ENCODE measurements around the gene ATP2A3. TPM values are rescaled to one million over a fixed set of nuclear protein-coding genes. Genes with fewer than 3 reads are reported as not detected.
"Not testable (repeated sequence)": the region's sequence is repeated elsewhere in the genome, so short reads cannot be mapped to it uniquely, and the experiment has no call there.

ATP2A3 gene
- total RNA-seq, 1 donor from 2014 or later = 13.8 TPM

DNA sequence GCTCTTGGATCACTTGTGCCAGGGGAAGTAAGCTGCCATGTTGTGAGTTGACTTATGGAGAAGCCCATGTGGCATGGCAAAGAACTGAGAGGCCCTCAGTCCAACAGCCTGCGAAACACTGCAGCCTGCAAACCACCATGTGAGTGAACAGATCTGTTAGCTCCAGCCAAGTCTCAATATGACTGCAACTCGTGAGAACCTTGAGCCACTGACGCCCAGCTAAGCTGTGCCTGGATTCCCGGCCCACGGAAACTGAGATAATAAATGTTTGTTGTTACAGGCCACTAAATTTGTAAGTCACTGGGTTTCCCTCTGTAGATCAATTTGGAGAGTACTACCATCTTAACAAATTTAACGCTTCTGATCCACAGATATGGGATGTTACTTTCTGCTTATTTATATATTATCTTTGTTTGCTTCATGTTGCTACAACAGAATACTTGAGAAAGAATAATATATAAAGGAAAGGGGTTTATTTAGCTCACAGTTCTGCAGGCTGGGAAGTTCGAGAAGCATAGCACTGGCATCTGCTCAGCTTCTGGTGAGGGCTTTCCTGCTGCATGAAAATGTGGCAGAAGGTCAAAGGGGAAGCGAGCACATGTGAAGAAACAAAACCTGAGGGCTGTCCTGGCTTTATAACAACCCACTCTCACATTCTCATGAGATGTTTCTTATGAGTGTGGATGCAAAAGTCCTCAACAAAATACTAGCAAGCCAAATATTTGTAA, 29.4 kb upstream of the ATP2A3 start:
- DNase-seq (ENCODE audit: low spot score) (no peak), ATAC-seq (no peak)
- intact Hi-C loops (cut with DNase I) = no loop called here

DNA sequence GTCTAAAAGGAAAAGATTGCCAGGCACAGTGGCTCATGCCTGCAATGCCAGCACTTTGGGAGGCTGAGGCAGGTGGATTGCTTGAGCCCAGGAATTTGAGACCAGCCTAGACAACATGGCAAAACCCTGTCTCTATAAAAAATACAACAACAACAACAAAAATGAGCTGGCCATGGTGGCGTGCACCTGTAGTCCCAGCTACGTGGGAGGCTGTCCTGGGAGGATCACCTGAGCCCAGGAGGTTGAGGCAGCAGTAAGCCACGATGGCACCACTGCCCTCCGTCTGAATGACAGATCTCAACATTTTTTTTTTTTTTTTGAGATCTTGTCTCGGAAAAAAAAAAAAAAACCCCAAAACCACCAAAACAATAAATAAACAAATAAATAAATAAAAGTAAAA, 28.1 kb upstream of the ATP2A3 start:
- intact Hi-C loops (cut with DNase I) = no loop called here
- ATAC-seq = no peak
- DNase-seq (ENCODE audit: low spot score) = no peak

DNA sequence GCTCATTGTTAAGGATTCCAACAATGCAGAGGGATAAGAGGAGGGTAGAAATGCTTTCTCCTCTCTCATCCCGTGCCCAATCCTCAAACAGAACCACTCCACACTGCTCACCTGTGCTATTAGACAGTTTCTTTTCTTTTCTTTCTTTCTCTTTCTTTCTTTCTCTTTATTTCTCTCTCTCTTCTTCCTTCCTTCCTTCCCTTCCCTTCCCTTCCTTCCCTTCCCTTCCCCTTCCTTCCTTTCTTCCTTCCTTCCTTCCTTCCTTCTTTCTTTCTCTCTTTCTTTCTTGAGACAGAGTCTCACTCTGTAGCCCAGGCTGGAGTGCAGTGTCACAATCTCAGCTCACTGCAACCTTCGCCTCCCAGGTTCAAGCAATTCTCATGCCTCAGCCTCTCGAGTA, 27.5 kb upstream of the ATP2A3 start:
- DNase-seq (ENCODE audit: low spot score); intact Hi-C loops (cut with DNase I); ATAC-seq: not testable (repeated sequence)

DNA sequence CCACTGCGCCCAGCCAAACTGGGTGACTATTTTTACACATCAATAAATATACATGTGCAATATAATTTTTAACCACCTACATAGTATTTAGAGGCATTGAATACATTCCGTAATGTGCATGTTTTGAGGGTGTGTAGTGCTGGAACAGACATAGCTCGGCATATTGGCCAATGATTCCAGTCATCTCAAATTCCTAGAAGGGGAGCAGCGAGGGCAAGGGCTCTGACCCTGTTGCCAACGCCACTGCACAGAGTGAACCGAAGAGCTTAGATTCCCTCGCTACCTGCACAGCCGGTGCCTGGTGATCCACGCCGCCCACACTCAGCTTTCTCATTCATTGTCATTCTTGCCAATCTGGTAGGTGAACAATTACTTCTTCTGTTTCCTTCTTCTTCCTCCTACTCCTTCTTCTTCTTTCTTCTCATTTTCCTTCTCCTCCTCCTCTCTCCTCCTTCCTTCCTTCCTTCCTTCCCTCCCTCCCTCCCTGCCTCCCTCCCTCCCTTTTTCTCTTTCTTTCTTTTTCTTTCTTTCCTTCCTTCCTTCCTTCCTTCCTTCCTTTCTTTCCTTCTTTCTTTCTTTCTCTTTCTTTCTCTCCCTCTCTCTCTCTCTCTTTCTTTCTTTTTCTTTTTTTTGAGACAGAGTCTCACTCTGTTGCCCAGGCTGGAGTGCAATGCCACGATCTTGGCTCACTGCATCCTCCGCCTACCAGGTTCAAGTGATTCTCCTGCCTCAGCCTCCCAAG, 26.3 kb upstream of the ATP2A3 start:
- intact Hi-C loops (cut with DNase I) = no loop called here
- ATAC-seq (no peak), DNase-seq (ENCODE audit: low spot score) (no peak)

DNA sequence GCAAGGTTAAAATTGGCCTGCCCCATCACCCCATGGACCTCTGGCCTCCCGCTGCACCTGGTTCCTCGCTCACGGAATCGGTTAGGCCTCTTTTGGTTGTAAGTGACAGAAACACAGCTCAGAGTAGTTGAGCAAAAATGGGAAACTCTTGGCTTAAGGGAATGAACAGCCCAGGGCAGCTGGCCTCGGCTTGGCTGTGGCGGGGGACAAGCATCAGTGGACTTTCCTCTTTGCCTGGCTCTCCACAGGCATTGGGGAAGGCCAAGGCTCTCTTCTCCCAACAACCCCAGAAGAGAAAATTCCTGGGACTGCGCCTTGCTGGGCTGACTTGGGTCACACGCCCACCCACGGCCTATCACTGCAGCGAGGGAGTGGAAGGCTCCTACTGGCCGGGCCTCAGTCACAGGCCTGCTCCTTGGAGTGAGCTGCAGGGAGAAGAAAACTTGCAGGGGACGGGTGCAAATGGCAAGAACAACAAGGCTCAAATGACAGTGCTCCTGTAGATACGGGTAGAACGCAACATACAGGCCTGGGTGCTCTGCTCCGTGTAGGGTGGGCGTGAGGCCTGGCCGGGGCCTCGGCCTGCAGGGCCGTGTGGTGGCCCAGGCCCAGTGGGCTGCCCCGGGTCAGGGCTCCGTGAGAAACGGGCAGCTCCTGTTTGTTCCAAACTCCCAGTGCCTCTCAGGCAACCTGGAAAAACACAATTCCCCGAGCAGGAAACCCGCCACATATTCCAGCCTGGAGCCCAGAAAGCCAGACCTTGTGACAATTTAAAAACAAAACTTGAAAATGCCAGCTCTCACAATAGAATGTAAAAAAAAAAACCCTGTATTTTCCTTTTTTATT, 25.0 kb upstream of the ATP2A3 start:
- ATAC-seq (no peak), DNase-seq (ENCODE audit: low spot score) (no peak)
- intact Hi-C loops (cut with DNase I) = no loop called here

DNA sequence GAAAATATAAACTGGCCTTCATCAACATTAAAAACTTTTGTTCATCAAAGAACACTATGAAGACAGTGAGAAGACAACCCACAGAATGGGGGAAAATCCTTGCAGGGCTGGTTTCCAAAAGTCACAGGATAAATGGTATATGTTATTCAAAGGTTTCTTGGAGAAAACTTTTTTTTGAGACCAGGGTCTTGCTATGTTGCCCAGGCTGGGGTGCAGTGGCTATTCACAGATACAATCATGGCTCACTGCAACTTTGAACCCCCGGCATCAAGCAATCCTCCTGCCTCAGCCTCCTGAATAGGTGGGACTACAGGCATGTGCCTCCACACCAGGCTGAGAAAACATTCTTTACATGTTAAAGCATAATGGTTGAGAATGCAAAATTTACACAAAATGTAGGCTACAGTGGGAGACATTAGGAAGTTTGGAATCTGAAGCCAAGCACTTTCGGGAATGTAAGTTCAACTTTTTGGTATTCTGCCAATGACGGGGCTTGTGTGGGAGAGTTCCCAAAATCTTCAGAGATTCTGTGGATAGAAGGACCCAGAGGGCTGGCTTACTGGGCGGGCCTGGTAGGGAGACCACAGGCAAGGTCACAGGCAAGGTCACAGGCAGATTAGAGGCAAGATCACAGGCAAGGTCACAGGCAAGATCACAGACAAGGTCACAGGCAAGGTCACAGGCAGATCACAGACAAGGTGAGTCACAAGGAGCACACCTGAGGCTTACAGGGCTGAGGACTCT, 24.2 kb upstream of the ATP2A3 start:
- intact Hi-C loops (cut with DNase I) = no loop called here
- DNase-seq (ENCODE audit: low spot score) = no peak

DNA sequence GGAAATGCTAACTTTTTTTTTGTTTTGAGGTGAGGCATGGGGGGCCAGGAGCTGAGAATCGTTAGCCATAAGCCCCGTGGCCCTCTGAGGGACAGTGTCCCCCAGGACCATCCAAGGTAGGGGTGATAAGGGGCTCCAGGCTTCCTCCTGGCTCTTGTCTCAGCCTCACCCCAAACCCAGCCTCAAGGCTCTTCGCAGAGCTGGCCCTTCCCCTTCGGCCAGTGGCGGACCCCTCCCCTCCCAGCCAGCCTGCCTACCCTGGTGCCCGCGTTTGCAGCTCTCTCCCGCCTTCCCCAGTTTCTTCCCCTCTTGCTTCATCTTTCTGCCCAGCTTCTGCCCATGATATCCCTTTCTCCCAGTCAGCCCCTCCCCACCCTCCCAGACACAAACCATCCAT, 22.7 kb upstream of the ATP2A3 start:
- DNase-seq (ENCODE audit: low spot score) (no peak), ATAC-seq (no peak)
- intact Hi-C loops (cut with DNase I) = no loop called here

More for the DNA sequence above, 24.2 kb upstream of the ATP2A3 start:
- no peak for ATAC-seq

DNA sequence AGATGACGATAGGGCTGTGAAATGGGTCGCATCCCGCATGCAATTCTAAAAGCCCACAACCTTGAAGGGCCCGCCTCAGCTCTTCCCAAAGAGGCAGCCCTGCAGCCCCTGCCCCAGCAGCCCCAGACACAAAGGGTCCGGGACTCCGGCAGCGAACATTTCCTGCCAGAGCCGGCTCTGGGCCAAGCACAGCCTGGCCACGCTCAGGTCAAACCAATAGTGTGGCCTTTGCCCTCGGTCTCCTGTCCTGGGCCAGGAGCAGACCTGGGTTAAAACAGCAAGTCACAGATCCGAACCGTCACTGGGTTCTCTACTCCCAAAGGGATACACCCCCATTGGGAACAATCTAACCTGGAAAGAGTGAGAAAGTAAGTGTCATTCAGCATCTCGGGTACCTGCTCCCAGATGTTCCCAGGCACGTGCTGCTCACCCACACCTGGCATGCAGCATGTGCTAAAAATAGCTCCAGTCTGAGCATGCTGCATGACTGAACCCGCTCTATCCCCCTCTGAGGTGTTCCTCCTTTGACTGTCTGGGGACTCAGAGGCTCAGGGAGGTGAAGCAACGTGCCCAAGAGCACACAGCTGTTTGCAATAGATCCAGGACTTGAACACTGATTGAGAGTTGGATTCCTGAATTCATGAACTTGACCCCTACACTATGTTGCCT, 22.2 kb upstream of the ATP2A3 start:
- intact Hi-C loops (cut with DNase I) = no loop called here
- DNase-seq (ENCODE audit: low spot score) (no peak), ATAC-seq (peak; percentile 34)

DNA sequence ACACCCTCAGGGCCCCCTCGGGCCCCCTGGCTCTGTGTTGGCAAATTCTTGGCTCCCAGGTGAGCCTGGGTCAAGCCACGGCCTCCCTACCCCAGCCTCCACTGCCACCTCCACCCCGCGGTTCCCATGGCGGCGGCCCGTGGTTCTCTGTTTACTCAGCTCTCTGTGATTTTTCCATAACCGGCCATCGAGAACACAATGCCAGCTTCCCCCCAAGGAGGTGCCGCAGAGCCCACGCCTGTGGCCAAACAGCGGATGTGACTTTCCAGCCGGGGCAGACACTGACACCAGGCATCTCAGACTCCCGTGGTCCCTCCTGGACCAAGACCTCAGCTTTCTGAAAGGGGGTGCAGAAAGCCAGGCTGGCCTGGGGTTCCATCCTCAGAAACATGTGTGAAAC, 21.6 kb upstream of the ATP2A3 start:
- ATAC-seq (no peak), DNase-seq (ENCODE audit: low spot score) (no peak)
- intact Hi-C loops (cut with DNase I) = no loop called here

DNA sequence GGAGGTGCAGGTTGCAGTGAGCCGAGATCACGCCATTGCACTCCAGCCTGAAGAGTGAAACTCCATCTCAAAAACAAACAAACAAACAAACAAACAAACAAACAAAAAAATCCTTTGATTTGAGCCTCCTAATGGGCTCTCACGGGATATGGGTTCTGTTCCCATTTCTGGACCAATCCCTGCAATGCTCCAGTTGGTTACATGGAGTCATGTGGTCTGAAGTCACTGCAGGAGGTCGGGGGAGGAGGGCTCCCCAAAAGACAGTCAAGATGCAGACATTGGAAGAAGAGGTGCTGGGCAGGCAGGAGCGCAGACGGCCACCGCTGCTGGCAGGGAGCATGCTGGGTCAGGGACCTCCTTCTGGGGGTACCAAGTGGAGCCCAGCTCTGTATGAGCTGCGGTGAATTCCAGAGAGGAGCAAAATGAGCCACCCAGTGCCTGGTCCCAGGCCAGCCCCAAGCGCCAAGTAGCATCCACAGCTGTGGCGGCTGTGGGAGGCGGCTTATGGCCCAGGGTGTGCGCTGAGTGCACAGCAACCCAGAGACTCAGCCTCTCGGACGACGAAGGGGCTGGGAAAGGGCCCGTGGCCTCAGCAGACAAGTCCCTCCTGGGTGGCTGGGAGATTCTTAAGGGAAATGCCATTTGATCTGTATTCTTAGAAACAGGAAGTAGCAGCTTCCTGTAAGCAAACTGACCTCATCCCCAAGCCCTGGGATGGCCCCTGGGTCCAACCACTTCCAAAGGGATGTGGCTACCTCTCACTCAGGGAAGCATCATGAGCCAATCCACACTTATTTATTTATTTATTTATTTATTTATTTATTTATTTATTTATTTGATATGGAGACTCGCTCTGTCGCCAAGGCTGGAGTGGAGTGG, 19.6 kb upstream of the ATP2A3 start:
- intact Hi-C loops (cut with DNase I) = no loop called here
- DNase-seq (ENCODE audit: low spot score) (no peak), ATAC-seq (no peak)

DNA sequence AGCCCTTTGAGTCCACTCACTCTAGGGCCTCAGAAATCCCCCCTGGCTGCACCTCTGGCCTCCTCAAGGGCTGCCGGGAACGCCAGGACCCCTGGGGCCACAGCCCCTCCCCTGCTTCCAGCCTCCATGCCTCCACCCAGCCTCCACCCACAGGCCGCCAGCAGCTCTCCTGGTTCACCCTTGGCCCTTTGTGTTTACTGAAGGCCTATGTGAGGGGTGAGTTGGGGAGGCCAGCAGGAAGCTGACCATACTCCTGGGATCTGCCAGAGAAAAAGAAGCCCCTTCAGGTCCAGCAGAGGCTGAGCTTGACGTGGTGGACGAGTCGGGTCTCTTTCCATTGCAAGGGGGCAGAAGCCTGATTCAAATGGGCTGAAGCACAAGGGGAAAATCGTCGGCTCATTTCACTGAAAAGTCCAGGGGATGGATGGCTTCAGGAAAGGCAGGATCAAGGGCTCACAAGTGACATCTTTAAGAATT, 18.3 kb upstream of the ATP2A3 start:
- ATAC-seq (no peak), DNase-seq (ENCODE audit: low spot score) (no peak)

DNA sequence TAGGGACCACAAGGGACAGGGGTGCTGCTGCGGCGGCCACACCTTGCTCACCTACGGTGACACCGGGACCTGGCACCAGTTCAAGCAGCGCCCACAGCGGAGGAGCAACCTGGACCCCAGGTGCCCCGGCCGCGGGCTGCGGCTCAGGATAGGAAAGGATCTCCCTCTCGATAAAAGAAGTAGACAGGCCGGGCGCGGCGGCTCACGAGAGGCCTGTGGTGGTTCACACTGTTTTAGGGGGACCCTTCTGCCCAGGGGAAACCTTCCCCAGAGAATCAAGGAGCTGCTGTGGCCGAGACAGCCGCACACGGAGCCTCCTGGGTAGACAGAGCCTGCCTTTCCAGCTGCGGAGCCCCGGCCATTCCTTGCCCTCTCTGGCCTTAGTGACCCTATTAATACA, 17.9 kb upstream of the ATP2A3 start:
- intact Hi-C loops (cut with DNase I) = no loop called here
- ATAC-seq (no peak), DNase-seq (ENCODE audit: low spot score) (no peak)

More for the DNA sequence above, 18.3 kb upstream of the ATP2A3 start:
- intact Hi-C loops (cut with DNase I) = no loop called here

DNA sequence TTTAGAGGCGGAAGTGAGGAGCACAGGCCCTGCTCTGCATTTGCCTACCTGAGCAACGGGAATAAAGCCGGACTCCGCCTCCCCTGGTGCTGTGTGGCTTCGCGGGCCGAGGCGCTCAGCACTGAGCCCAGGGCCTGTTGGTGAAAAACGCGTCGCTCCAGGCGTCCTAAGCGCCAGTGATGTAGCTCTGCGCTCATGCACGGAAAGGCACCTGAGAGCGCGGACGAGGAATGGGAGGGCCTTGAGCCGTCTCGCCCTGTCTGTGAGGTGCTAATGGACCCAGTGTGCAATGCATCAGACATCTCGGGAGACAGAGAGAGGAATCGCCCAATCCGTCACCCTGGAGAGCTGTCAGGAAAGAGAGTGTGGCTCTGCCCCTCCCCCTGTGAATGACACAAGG, 17.2 kb upstream of the ATP2A3 start:
- intact Hi-C loops (cut with DNase I) = no loop called here
- DNase-seq (ENCODE audit: low spot score) = no peak
- ATAC-seq = no peak

DNA sequence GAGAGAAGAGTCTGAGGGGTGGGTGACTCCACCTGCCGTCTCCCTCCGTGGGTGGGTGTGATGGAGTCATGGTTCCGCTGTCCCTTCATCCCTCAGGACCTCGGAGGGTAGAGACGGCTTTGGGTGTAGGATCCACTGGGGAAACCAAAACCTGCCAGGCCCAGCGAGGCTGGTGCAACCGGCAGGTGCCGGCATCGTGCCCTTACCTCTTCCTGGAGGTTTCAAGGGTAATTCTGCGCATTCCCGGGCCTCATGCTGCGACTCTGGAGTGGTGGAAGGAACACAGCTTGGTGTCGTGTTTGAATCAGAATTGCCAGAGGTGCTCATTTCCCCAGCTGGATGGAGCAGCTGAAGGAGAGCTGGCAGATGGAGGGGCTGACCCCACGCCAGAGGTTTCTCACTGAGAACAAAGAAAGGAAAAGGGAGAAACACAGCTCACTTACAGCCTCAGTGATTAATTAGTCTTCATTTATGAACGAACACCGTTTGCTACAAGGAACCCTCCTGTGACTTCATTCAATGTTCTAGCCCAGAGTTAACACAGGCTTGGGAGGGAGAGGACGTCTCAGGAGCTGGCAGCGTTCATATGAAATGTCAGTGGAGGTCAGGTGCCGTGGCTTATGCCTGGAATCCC, 16.3 kb upstream of the ATP2A3 start:
- DNase-seq (ENCODE audit: low spot score) (no peak), ATAC-seq (no peak)
- intact Hi-C loops (cut with DNase I) = no loop called here

DNA sequence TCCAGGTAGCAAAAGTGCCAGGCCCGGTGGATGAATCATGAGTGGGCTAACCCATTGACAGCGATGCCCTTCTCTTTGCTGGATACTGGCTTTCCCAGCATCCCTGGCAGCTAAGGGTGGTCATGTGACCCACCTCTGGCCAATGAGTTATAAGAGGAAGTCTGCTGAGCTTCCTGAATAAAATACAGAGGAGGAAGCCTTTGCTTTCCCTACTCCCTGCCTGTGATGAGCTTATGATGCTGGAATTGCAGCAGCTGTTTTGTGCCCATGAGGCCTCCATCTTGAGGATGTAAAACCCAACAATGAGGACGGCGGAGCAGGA, 15.0 kb upstream of the ATP2A3 start:
- ATAC-seq = no peak
- DNase-seq (ENCODE audit: low spot score) = no peak
- intact Hi-C loops (cut with DNase I) = no loop called here

DNA sequence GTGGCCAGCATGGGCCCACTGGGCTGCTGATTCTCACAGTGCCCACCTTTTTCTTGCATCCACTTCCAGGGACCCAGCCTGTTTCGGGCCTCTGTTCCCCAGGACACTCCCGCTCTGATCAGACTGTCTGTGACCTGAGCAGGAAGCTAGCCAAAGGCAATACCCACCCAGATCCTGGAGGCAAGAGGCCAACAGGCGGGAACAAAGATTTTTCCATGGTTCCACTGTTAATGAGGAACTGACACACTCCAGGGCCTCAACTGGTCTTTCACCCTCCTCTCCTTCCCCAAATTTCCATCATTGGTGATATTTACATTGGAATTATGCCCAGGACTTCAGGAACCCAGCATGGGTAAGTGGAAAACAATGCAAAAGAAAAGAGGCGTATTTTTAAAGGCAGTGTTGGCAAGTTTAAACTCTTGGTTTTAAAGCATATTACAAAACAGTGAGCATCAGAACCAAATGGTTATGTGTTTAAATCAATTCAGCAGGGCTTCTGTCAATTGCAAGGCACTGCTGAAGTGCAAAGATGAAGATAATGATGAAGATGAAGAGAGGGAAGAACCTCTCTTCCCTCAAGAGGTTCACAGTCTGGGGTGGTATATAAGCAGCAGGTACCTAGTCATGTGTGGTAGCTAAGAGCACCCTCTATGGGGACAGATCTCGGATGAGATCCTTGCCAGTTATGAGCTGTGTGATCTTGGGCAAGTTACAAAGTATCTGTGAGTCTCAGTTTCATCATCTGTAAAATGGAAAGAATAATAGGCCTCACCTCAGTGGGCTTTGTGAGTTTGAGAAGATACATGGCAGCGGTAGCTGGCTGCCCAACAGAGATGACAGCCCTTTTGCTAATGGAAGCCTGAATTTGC, 14.4 kb upstream of the ATP2A3 start:
- no peak for DNase-seq (ENCODE audit: low spot score)
- intact Hi-C loops (cut with DNase I) = no loop called here
- ATAC-seq = peak; percentile 79

Data from sciatic nerve (tissue), 2 donors.